Esophagus squamous epithelium (tissue), 4 donors: ENCODE measurements around the gene POLA1.

Experiments
- POLR2A ChIP-seq, 4 donors: fragments of 450-650 bp; IDR thresholded peaks; one replicate each; pipeline ENCODE4 v1.6.1; 2017; ENCODE audit warnings: antibody characterized with exemption in 4 of 4, mild to moderate bottlenecking in 4 of 4, moderate library complexity in 3 of 4
- TF ChIP-seq, protein P1 (sequence below), 6 experiments: fragments of 450-650 bp in 4 of 6; fragments of 200-600 bp in 2 of 6; sonication (generic) in 2 of 6; IDR thresholded peaks; one replicate each; pipeline ENCODE4 v1.5.1; 2016 to 2019; ENCODE audit warnings: antibody characterized with exemption in 6 of 6, mild to moderate bottlenecking in 4 of 6, moderate library complexity in 4 of 6

DNA sequence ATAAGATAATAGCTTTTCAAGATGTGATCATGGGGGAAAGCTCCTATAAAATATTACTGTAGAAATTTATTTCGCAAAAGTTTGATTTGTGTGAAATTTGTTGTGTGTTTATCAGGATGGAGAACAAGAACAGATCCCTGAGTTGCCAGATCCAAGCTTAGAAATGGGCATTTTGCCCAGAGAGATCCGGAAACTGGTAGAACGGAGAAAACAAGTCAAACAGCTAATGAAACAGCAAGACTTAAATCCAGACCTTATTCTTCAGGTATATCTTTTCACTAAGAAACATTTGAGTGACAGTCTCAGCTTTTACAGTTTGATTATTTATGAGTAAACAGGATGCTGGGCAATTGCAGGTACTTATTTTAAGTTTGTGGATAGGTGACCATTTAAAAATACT lies 54.5 kb downstream of the POLA1 start:
- TF ChIP-seq, protein P1, sequence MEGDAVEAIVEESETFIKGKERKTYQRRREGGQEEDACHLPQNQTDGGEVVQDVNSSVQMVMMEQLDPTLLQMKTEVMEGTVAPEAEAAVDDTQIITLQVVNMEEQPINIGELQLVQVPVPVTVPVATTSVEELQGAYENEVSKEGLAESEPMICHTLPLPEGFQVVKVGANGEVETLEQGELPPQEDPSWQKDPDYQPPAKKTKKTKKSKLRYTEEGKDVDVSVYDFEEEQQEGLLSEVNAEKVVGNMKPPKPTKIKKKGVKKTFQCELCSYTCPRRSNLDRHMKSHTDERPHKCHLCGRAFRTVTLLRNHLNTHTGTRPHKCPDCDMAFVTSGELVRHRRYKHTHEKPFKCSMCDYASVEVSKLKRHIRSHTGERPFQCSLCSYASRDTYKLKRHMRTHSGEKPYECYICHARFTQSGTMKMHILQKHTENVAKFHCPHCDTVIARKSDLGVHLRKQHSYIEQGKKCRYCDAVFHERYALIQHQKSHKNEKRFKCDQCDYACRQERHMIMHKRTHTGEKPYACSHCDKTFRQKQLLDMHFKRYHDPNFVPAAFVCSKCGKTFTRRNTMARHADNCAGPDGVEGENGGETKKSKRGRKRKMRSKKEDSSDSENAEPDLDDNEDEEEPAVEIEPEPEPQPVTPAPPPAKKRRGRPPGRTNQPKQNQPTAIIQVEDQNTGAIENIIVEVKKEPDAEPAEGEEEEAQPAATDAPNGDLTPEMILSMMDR (IDR thresholded peaks at IDR 0.05) = no peak
- TF ChIP-seq POLR2A (IDR thresholded peaks at IDR 0.05) = no peak
